MCF 10A (cell line): Measurements from ENCODE around the gene SHANK1. TPM values are rescaled to one million over a fixed set of nuclear protein-coding genes. Genes with fewer than 3 reads are reported as not detected.

Source experiments
- BruUV-seq: library from RNA; stranded (reverse); fragments of 400-500 nt; replicated peaks from 2 replicates; lab custom pipeline; 2021; lab: Mats Ljungman, UMichigan
- CTCF ChIA-PET: fragments of 300-600 bp; sonication (Branson Sonifier 250); formaldehyde crosslinking; extraction: SDS; loops from one replicate; lab custom pipeline; 2021; ENCODE audit warnings: antibody characterized with exemption, inconsistent platforms; lab: Yijun Ruan, JAX
- POLR2A ChIA-PET: fragments of 300-600, 350-650 bp; sonication (Branson Sonifier 250); formaldehyde crosslinking; extraction: SDS; loops from one replicate; lab custom pipeline; 2020; ENCODE audit warnings: antibody characterized with exemption, inconsistent platforms; lab: Yijun Ruan, JAX
- DNase-seq: peaks from one replicate; pipeline ENCODE4 v3.0.0-alpha.2; 2018; ENCODE audit not compliant: unreplicated experiment
- H3K27ac Mint-ChIP-seq: one replicate; pipeline ENCODE4 v1.8.0; 2022; ENCODE audit warnings: mild to moderate bottlenecking, low read depth, mixed read lengths; ENCODE audit not compliant: unreplicated experiment
- H3K27me3 Mint-ChIP-seq: one replicate; pipeline ENCODE4 v1.8.0; 2022; ENCODE audit warnings: mixed read lengths; ENCODE audit not compliant: insufficient read depth, unreplicated experiment
- H3K36me3 Mint-ChIP-seq: one replicate; pipeline ENCODE4 v1.8.0; 2022; ENCODE audit warnings: mild to moderate bottlenecking, moderate library complexity, mixed read lengths; ENCODE audit not compliant: insufficient read depth, unreplicated experiment
- H3K4me1 Mint-ChIP-seq: one replicate; pipeline ENCODE4 v1.8.0; 2022; ENCODE audit warnings: mixed read lengths; ENCODE audit not compliant: insufficient read depth, unreplicated experiment
- H3K4me3 Mint-ChIP-seq: one replicate; pipeline ENCODE4 v1.8.0; 2022; ENCODE audit warnings: mild to moderate bottlenecking, moderate library complexity, mixed read lengths; ENCODE audit not compliant: unreplicated experiment
- H3K9me3 Mint-ChIP-seq: one replicate; pipeline ENCODE4 v1.8.0; 2022; ENCODE audit warnings: mixed read lengths; ENCODE audit not compliant: unreplicated experiment
- CTCF ChIP-seq: fragments of 200-600 bp; IDR thresholded peaks from one replicate; pipeline ENCODE4 v1.8.0; 2022; ENCODE audit warnings: antibody characterized with exemption, mild to moderate bottlenecking; ENCODE audit not compliant: unreplicated experiment
- intact Hi-C: fragments of 100-400 bp; cut with micrococcal nuclease; formaldehyde crosslinking; loops from 2 replicates; pipeline ENCODE4 v1.14.1; 2022
- total RNA-seq: library from RNA; stranded (reverse); gene quantifications from 2 replicates; pipeline ENCODE4 v1.2.3, GENCODE V29; 2022

The SHANK1 gene
- total RNA-seq, 1 experiment from 2014 or later, result 0.44 TPM

GRCh38 chr19:50666346-50667176 lies 53.0 kb downstream of the SHANK1 start:
- no peak for TF ChIP-seq CTCF
- no peak overlapping the region for H3K27ac Mint-ChIP-seq
- ChIA-PET POLR2A (no interaction called here), CTCF (interaction anchor here (0.7 kb wide), 1 partner anchor 387 kb away, joined by 3 read pairs; no protein-coding TSS in a partner anchor)
- H3K4me3 Mint-ChIP-seq, result no peak overlapping the region
- no peak for DNase-seq
- peaks cover 8% of the 10 kb centered on the region for H3K9me3 Mint-ChIP-seq
- H3K4me1 Mint-ChIP-seq, result no peaks in the 10 kb centered on the region
- intact Hi-C loops, result no loop called here
- H3K36me3 Mint-ChIP-seq, result peaks cover 6% of the 10 kb centered on the region
- peaks cover 17% of the 10 kb centered on the region for H3K27me3 Mint-ChIP-seq
- BruUV-seq, result no TSS peak

- no peaks in the 10 kb centered on the region for H3K4me1 Mint-ChIP-seq
- no peak overlapping the region for H3K27ac Mint-ChIP-seq
- BruUV-seq, result no TSS peak
- peaks cover under 1% of the 10 kb centered on the region for H3K27me3 Mint-ChIP-seq
- no peak for DNase-seq
- CTCF ChIA-PET, result interaction anchor here (0.6 kb wide), 1 partner anchor 62 kb away, joined by 6 read pairs; no protein-coding TSS in a partner anchor
- peaks cover 25% of the 10 kb centered on the region for H3K9me3 Mint-ChIP-seq
- intact Hi-C loops, result no loop called here
- H3K36me3 Mint-ChIP-seq, result peaks cover 12% of the 10 kb centered on the region
- POLR2A ChIA-PET, result no interaction called here
- no peak for TF ChIP-seq CTCF
- no peak overlapping the region for H3K4me3 Mint-ChIP-seq
These were observed 55.4 kb downstream of the SHANK1 start for GRCh38 chr19:50664204-50664603.

- CTCF ChIA-PET, result no interaction called here
- POLR2A ChIA-PET, result no interaction called here
- H3K27ac Mint-ChIP-seq, result no peak overlapping the region
- intact Hi-C loops, result no loop called here
- H3K36me3 Mint-ChIP-seq, result peaks cover 12% of the 10 kb centered on the region
- H3K9me3 Mint-ChIP-seq, result peaks cover 27% of the 10 kb centered on the region
- no peak for DNase-seq
- no peak overlapping the region for H3K4me3 Mint-ChIP-seq
- BruUV-seq, result no TSS peak
- peaks cover 1% of the 10 kb centered on the region for H3K4me1 Mint-ChIP-seq
- H3K27me3 Mint-ChIP-seq, result no peaks in the 10 kb centered on the region
- no peak for TF ChIP-seq CTCF
These were observed 56.2 kb downstream of the SHANK1 start for GRCh38 chr19:50663482-50663790.

- intact Hi-C loops, result no loop called here
- Mint-ChIP-seq H3K4me1 (peaks cover 6% of the 10 kb centered on the region), H3K4me3 (no peak overlapping the region), H3K36me3 (peaks cover 12% of the 10 kb centered on the region), H3K9me3 (peaks cover 33% of the 10 kb centered on the region), H3K27ac (no peak overlapping the region), H3K27me3 (no peaks in the 10 kb centered on the region)
- no TSS peak for BruUV-seq
- TF ChIP-seq CTCF, result no peak
- ChIA-PET CTCF (no interaction called here), POLR2A (no interaction called here)
- DNase-seq, result no peak
These were observed 56.7 kb downstream of the SHANK1 start for GRCh38 chr19:50662651-50663481.
